Stimulated activated CD8-positive, alpha-beta memory T cell treated with anti-CD3 and anti-CD28 coated beads, Interleukin-15, amount 100 ng/mL, for 48 hours (primary cell): ENCODE data around the gene TPSD1.
"Not testable (repeated sequence)": the region's sequence is repeated elsewhere in the genome, so short reads cannot be mapped to it uniquely, and the experiment has no call there.

Experiments used
- DNase-seq, 2 donors: peaks; one replicate each; pipeline ENCODE4 v3.0.0-alpha.2; 2020; ENCODE audit warnings: low read depth in 2 of 2

The TPSD1 gene

GRCh38 chr16:1262846-1263221 is 7.0 kb downstream of the TPSD1 start:
- DNase-seq, result no peak

- no peak for DNase-seq
Measured at GRCh38 chr16:1263591-1264344, 7.9 kb downstream of the TPSD1 start.

GRCh38 chr16:1264345-1265089 is 8.6 kb downstream of the TPSD1 start:
- no peak for DNase-seq

- DNase-seq, result no peak
Measured at GRCh38 chr16:1265090-1265630, 9.3 kb downstream of the TPSD1 start.

GRCh38 chr16:1265826-1266225 is 10.0 kb downstream of the TPSD1 start:
- no peak for DNase-seq

- DNase-seq, result not testable (repeated sequence)
Measured at GRCh38 chr16:1269418-1269817, 13.5 kb downstream of the TPSD1 start.

GRCh38 chr16:1271380-1271723 is 15.5 kb downstream of the TPSD1 start:
- DNase-seq, result no peak

- not testable (repeated sequence) for DNase-seq
Measured at GRCh38 chr16:1271724-1272413, 16.0 kb downstream of the TPSD1 start.

- DNase-seq, result no peak
Measured at GRCh38 chr16:1272453-1273198, 16.8 kb downstream of the TPSD1 start.

GRCh38 chr16:1273816-1274215 is 17.9 kb downstream of the TPSD1 start:
- no peak for DNase-seq

- no peak for DNase-seq
Measured at GRCh38 chr16:1274767-1275166, 18.9 kb downstream of the TPSD1 start.

- no peak for DNase-seq
Measured at GRCh38 chr16:1275791-1276579, 20.1 kb downstream of the TPSD1 start.

- DNase-seq, result no peak
Measured at GRCh38 chr16:1276580-1276878, 20.7 kb downstream of the TPSD1 start.

- DNase-seq, result no peak
Measured at GRCh38 chr16:1277151-1277598, 21.3 kb downstream of the TPSD1 start.

- DNase-seq, result no peak
Measured at GRCh38 chr16:1277617-1278282, 21.9 kb downstream of the TPSD1 start.

- DNase-seq, result no peak
Measured at GRCh38 chr16:1278477-1278876, 22.6 kb downstream of the TPSD1 start.

- no peak for DNase-seq
Measured at GRCh38 chr16:1279081-1279944, 23.4 kb downstream of the TPSD1 start.

GRCh38 chr16:1279945-1280589 is 24.2 kb downstream of the TPSD1 start:
- DNase-seq, result no peak

GRCh38 chr16:1280783-1281182 is 24.9 kb downstream of the TPSD1 start:
- DNase-seq, result no peak
